ENCODE results near the gene LRRC72. TPM values are rescaled to one million over a fixed set of nuclear protein-coding genes. Genes with fewer than 3 reads are reported as not detected.

LRRC72 gene
- polyA plus RNA-seq, 1 donor (not counting 4 experiments of a cell fraction or from before 2014, with no cell fraction given): not detected

GRCh38 chr7:16585540-16585939 lies 58.9 kb downstream of the LRRC72 start:
- Histone ChIP-seq H4K20me1 (ENCODE audit: control insufficient read depth, extremely low read depth, insufficient read depth, low read length) (no peaks in the 10 kb centered on the region), H3K4me1 (ENCODE audit: control insufficient read depth, extremely low read depth, insufficient read depth, low read length) (no peaks in the 10 kb centered on the region), H3K4me3 (ENCODE audit: control insufficient read depth in 2 of 3, extremely low read depth in 1 of 3, insufficient read depth in 2 of 3, low read depth in 1 of 3, low read length in 3 of 3) (no peak overlapping the region), H3K79me2 (ENCODE audit: control insufficient read depth, insufficient read depth, low read length) (no peaks in the 10 kb centered on the region), H3K4me2 (ENCODE audit: control insufficient read depth, extremely low read depth, insufficient read depth, low read depth, low read length) (no peak overlapping the region), H2AFZ (ENCODE audit: control insufficient read depth, low read length) (no peak overlapping the region), H3K9ac (ENCODE audit: control insufficient read depth, extremely low read depth, insufficient read depth, low read length) (no peak overlapping the region), H3K36me3 (ENCODE audit: control insufficient read depth in 2 of 2, extremely low read depth in 1 of 2, insufficient read depth in 2 of 2, low read length in 2 of 2) (no peaks in the 10 kb centered on the region), H3K9me3 (ENCODE audit: control insufficient read depth, low read depth, low read length) (no peaks in the 10 kb centered on the region), H3K9me1 (ENCODE audit: control insufficient read depth, extremely low read depth, insufficient read depth, low read length) (no peaks in the 10 kb centered on the region), H3K27ac (ENCODE audit: control insufficient read depth, insufficient read depth, low read length) (no peak overlapping the region), H3K27me3 (ENCODE audit: control insufficient read depth, extremely low read depth, insufficient read depth, low read length) (no peaks in the 10 kb centered on the region)
- FAIRE-seq (no peak), DNase-seq (ENCODE audit: low read depth, low spot score) (no peak)
- dilution Hi-C loops (cut with MboI; ENCODE audit: extremely low pct_ligation_motif_present, low sequenced_read_pairs): no loop called here
- TF ChIP-seq CTCF (optimal IDR thresholded peaks at IDR 0.05 in 1 of 3, IDR thresholded peaks at IDR 0.05 in 1 of 3, conservative IDR thresholded peaks at IDR 0.05 in 1 of 3; ENCODE audit: extremely low read depth in 1 of 3, insufficient read depth in 2 of 3, low read length in 3 of 3) (no peak), EZH2 (IDR thresholded peaks at IDR 0.05; ENCODE audit: low read length) (no peak)

- no peak for FAIRE-seq
- H2AFZ ChIP-seq (ENCODE audit: control insufficient read depth, low read length): no peak overlapping the region
- no peaks in the 10 kb centered on the region for H3K79me2 ChIP-seq (ENCODE audit: control insufficient read depth, insufficient read depth, low read length)
- no peaks in the 10 kb centered on the region for H3K27me3 ChIP-seq (ENCODE audit: control insufficient read depth, extremely low read depth, insufficient read depth, low read length)
- H3K4me2 ChIP-seq (ENCODE audit: control insufficient read depth, extremely low read depth, insufficient read depth, low read depth, low read length): no peak overlapping the region
- H3K4me3 ChIP-seq (ENCODE audit: control insufficient read depth in 2 of 3, extremely low read depth in 1 of 3, insufficient read depth in 2 of 3, low read depth in 1 of 3, low read length in 3 of 3): no peak overlapping the region
- H3K36me3 ChIP-seq (ENCODE audit: control insufficient read depth in 2 of 2, extremely low read depth in 1 of 2, insufficient read depth in 2 of 2, low read length in 2 of 2): no peaks in the 10 kb centered on the region
- H4K20me1 ChIP-seq (ENCODE audit: control insufficient read depth, extremely low read depth, insufficient read depth, low read length): no peaks in the 10 kb centered on the region
- no peak overlapping the region for H3K27ac ChIP-seq (ENCODE audit: control insufficient read depth, insufficient read depth, low read length)
- dilution Hi-C loops (cut with MboI; ENCODE audit: extremely low pct_ligation_motif_present, low sequenced_read_pairs): no loop called here
- TF ChIP-seq CTCF (optimal IDR thresholded peaks at IDR 0.05 in 1 of 3, IDR thresholded peaks at IDR 0.05 in 1 of 3, conservative IDR thresholded peaks at IDR 0.05 in 1 of 3; ENCODE audit: extremely low read depth in 1 of 3, insufficient read depth in 2 of 3, low read length in 3 of 3) (no peak), EZH2 (IDR thresholded peaks at IDR 0.05; ENCODE audit: low read length) (no peak)
- no peak overlapping the region for H3K9ac ChIP-seq (ENCODE audit: control insufficient read depth, extremely low read depth, insufficient read depth, low read length)
- H3K9me3 ChIP-seq (ENCODE audit: control insufficient read depth, low read depth, low read length): no peaks in the 10 kb centered on the region
- no peak for DNase-seq (ENCODE audit: low read depth, low spot score)
- H3K9me1 ChIP-seq (ENCODE audit: control insufficient read depth, extremely low read depth, insufficient read depth, low read length): no peaks in the 10 kb centered on the region
- no peaks in the 10 kb centered on the region for H3K4me1 ChIP-seq (ENCODE audit: control insufficient read depth, extremely low read depth, insufficient read depth, low read length)
Measured at GRCh38 chr7:16586081-16586874, 59.7 kb downstream of the LRRC72 start.

All from keratinocyte (primary cell).